ENCODE data around the gene TTC39C.

DNA sequence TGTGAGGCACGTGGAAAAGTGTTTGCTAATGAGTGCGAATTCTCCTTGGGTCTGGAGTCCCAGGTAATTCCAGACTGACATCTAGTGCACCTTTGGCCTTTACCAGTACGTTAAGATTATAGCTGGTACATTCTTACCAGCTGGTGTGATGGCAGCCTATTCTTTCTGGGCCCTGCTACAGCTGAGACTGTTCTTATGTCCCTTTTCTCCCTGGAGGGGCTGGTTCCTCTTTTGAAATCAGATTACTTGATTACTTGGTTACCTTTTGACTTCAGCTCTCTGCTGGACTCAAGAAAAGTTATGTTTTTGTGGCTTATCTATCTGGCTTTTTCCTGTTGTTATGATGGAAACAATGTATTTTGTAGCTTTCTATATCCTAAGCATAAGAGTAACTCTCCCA lies 138.8 kb downstream of the TTC39C start:
- TF ChIP-seq, protein P1, sequence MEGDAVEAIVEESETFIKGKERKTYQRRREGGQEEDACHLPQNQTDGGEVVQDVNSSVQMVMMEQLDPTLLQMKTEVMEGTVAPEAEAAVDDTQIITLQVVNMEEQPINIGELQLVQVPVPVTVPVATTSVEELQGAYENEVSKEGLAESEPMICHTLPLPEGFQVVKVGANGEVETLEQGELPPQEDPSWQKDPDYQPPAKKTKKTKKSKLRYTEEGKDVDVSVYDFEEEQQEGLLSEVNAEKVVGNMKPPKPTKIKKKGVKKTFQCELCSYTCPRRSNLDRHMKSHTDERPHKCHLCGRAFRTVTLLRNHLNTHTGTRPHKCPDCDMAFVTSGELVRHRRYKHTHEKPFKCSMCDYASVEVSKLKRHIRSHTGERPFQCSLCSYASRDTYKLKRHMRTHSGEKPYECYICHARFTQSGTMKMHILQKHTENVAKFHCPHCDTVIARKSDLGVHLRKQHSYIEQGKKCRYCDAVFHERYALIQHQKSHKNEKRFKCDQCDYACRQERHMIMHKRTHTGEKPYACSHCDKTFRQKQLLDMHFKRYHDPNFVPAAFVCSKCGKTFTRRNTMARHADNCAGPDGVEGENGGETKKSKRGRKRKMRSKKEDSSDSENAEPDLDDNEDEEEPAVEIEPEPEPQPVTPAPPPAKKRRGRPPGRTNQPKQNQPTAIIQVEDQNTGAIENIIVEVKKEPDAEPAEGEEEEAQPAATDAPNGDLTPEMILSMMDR (conservative IDR thresholded peaks at IDR 0.05; ENCODE audit: low read depth, low read length) = no peak
- no peak for TF ChIP-seq EZH2 (IDR thresholded peaks at IDR 0.05; ENCODE audit: borderline replicate concordance, low read depth, low read length, poor library complexity, severe bottlenecking)
